AG04449 (cell line): Measurements from ENCODE around the gene MORC3.
"Not testable (repeated sequence)": the region's sequence is repeated elsewhere in the genome, so short reads cannot be mapped to it uniquely, and the experiment has no call there.

Experiments
- CTCF ChIA-PET: fragments of 350-600 bp; formaldehyde crosslinking; extraction: SDS; loops from one replicate; lab custom pipeline; 2021; ENCODE audit warnings: antibody characterized with exemption; lab: Yijun Ruan, JAX
- POLR2A ChIA-PET: fragments of 400-600, 350-600 bp; formaldehyde crosslinking; extraction: SDS; loops from one replicate; lab custom pipeline; 2020; ENCODE audit warnings: antibody characterized with exemption, inconsistent platforms; lab: Yijun Ruan, JAX
- DNase-seq: peaks from one replicate; pipeline ENCODE4 v3.0.0-alpha.2; 2010; ENCODE audit warnings: low read depth, low spot score
- H3K4me3 ChIP-seq: 2 replicates; pipeline ENCODE4 v1.5.1; 2011; ENCODE audit warnings: low read depth, mild to moderate bottlenecking, control low read depth, low read length
- TF ChIP-seq, protein P1 (sequence below): IDR thresholded peaks from one replicate; pipeline ENCODE4 v1.5.1; 2011; ENCODE audit warnings: mild to moderate bottlenecking, moderate library complexity, low read length, control low read depth, inconsistent platforms; ENCODE audit not compliant: insufficient read depth; ENCODE audit errors: missing control alignments

MORC3 gene

DNA sequence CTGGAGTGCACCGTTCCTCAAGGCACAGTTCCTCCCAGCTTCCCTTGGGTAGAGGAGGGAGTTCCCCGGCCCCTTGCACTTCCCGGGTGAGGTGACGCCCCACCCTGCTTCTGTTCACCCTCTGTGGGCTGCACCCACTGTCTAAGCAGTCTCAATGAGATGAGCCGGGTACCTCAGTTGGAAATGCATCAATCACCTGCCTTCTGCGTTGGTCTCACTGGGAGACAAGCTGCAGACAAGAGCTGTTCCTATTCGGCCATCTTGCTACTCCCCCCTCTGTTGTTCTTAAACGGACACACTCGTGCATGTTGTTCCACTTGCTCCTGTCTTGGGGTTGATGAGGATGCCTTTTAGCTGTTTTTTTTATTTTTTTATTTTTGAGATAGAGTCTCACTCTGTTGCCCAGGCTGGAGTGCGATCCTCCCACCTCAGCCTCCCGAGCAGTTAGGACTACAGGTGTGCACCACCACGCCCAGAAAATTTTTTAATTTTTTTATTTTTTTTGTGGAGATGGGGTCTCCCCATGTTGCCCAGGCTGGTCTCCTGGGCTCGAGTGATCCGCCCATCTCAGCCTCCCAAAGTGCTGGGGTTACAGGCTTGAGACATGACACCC, 3.0 kb upstream of the MORC3 start:
- POLR2A ChIA-PET = no interaction called here
- TF ChIP-seq, protein P1, sequence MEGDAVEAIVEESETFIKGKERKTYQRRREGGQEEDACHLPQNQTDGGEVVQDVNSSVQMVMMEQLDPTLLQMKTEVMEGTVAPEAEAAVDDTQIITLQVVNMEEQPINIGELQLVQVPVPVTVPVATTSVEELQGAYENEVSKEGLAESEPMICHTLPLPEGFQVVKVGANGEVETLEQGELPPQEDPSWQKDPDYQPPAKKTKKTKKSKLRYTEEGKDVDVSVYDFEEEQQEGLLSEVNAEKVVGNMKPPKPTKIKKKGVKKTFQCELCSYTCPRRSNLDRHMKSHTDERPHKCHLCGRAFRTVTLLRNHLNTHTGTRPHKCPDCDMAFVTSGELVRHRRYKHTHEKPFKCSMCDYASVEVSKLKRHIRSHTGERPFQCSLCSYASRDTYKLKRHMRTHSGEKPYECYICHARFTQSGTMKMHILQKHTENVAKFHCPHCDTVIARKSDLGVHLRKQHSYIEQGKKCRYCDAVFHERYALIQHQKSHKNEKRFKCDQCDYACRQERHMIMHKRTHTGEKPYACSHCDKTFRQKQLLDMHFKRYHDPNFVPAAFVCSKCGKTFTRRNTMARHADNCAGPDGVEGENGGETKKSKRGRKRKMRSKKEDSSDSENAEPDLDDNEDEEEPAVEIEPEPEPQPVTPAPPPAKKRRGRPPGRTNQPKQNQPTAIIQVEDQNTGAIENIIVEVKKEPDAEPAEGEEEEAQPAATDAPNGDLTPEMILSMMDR = no peak
- H3K4me3 ChIP-seq = no peak overlapping the region
- DNase-seq = no peak
- CTCF ChIA-PET = no interaction called here

DNA sequence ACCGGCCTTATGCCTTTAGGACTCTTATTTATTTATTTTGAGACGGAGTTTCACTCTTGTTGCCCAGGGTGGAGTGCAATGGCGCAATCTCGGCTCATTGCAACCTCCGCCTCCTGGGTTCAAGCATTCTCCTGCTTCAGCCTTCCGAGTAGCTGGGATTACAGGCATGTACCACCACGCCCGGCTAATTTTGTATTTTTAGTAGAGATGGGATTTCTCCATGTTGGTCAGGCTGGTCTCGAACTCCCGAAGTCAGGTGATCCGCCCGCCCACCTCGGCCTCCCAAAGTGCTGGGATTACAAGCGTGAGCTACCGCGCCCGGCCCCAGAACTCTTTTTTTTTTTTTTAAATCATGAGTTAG, 611 bp upstream of the MORC3 start:
- H3K4me3 ChIP-seq = peak overlapping the region; percentile 84
- ChIA-PET POLR2A (interaction anchor here (0.7 to 1.9 kb wide), 10 partner anchors 9 to 184 kb away, joined by 3 to 10 read pairs (median 3); partner anchors contain the start of genes CBR3 and DOP1B), CTCF (interaction anchor here (0.7 to 5.5 kb wide), 7 partner anchors 12 to 178 kb away, joined by 3 to 42 read pairs (median 3); no protein-coding TSS in a partner anchor)
- DNase-seq = not testable (repeated sequence)

DNA sequence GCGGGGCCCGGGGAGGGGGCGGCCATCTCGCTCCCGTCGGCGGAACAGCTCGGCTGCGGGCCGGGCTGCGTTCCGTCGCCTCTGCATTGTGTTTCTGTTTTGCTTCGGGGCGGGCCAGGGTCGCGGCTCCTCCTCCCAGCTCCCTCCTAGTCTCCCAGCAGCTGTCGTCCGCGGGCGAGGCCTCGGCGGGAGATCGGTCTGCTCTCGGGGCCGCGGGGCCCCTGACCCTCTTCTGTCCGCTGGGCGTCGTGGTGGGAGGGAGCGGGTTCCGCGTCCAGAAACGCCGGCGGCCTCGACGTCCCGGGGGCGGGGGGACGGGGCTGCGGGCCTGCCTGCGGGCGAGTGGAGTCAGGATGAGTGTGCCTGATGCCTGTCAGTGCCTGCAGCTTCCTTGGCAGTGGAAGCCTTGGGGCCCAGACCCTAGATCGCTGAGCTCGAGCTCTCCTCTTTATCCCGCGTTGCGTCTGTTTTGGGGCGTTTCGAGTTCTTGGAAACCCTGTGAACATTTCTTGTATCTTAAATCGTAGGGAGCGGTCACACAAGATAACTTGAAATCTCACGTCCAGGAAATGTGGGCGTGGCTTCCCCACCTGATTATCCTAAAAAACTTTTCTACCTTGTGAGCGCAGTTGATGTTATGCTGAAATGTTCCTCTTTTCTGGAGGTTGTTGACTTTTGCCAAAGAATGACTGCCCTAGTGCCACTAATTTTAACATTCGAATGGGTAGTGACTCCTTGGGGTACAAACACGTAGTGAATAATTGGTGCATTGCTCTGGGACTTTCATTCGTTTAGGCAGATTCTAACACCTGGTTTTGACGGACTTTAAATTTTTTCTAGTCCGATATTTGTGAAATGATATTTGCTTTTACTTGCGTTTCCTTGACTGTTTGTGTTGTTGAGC, 676 bp downstream of the MORC3 start:
- TF ChIP-seq, protein P1 = peak; percentile 8
- DNase-seq = no peak
- POLR2A ChIA-PET = interaction anchor here (0.6 to 1.9 kb wide), 8 partner anchors 12 to 185 kb away, joined by 3 to 10 read pairs (median 3); partner anchors contain the start of gene CBR3
- H3K4me3 ChIP-seq = peak overlapping the region; percentile 84
- CTCF ChIA-PET = interaction anchor here (0.9 to 5.5 kb wide), 6 partner anchors 11 to 180 kb away, joined by 3 to 42 read pairs (median 4); no protein-coding TSS in a partner anchor

DNA sequence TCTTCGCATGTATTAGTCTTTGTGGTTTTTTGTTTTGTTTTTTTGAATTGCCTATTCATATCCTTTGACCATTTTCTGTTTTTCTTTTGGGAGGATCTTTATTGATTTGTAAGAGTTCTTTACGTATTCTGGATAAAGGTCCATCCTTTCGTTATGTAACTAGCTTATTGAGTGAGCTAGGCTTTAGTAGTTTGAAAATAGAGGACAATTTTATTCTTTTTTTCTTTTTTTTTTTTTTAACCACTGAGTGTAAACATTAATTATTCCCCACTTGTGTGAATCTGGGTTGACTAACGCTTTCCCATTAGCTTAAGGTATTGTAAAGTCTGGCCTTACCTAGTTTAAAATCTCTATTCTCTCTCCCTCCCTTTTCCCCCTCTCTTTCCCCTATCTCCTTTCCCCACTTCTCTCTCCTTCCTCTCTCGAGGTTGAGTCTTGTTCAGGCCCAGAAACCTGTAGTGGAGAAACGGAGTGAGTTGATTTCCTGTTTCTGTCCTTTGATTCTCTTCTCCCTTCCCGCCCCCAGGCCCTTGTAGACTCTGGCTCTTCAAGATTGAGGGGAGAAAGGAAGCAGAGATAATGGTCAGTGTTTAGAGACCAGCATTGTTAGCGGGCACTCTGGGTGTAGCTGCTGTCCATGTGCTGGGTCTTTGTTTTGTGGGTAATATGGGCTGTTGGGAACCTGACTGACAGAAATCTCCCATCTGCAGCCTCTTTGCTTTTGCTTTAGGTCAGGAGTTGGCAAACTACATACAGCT, 1.5 kb downstream of the MORC3 start:
- no peak for DNase-seq
- ChIA-PET CTCF (interaction anchor here (1.0 to 5.5 kb wide), 5 partner anchors 10 to 181 kb away, joined by 3 to 42 read pairs (median 5); no protein-coding TSS in a partner anchor), POLR2A (interaction anchor here (1.3 to 1.9 kb wide), 2 partner anchors 15 to 186 kb away, joined by 3 to 10 read pairs; partner anchors contain the start of gene CBR3)
- TF ChIP-seq, protein P1 = no peak
- H3K4me3 ChIP-seq = peak overlapping the region; percentile 84

DNA sequence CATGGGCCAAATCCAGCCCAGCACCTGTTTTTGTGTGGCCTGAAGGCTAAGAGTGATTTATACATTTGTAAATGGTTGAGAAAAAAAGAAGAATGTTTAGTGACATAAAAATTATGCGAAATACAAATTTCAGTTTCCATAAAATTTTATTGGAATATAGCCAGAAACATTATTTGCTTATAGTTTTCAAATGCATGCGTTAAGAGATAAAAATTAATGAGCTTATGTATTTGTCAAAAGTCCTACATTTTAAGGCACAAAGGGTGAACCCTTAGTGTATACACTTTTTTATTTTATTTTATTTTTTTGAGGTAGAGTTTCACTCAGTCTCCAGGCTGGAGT, 2.1 kb downstream of the MORC3 start:
- CTCF ChIA-PET = interaction anchor here (1.0 to 5.5 kb wide), 4 partner anchors 9 to 182 kb away, joined by 3 to 42 read pairs (median 6); no protein-coding TSS in a partner anchor
- TF ChIP-seq, protein P1 = no peak
- POLR2A ChIA-PET = no interaction called here

DNA sequence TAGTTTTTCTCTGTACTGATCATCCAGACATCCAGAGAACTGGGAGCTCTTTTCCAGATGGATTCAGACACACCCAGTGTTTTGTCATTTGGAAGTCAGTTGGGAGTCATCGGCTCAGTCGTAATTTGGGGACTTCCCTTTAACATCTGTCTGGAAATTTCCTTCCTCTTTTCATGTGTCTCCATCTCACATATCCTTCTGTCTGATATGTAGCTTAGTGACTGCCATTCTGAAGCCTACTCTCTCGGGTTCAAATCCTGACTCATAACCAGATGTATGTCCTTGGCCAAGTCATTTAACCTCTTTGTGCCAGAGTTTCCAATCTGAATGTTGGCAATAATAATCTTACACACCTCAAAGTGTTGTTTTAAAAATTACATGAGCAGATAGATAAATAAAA, 3.0 kb downstream of the MORC3 start:
- POLR2A ChIA-PET = no interaction called here
- TF ChIP-seq, protein P1 = no peak
- H3K4me3 ChIP-seq = no peak overlapping the region
- DNase-seq = no peak
- CTCF ChIA-PET = interaction anchor here (1.0 to 5.5 kb wide), 6 partner anchors 8 to 181 kb away, joined by 3 to 42 read pairs (median 4); no protein-coding TSS in a partner anchor

More for the DNA sequence above, 2.1 kb downstream of the MORC3 start:
- no peak for DNase-seq
- peak overlapping the region; percentile 84 for H3K4me3 ChIP-seq
